Dendritic cell treated with granulocyte-macrophage colony-stimulating factor and Interleukin-4, amounts not matched to agents 40 ng/mL and 50 ng/mL, for 4 days (primary cell): ENCODE measurements around the gene ARNT2.
"Not testable (repeated sequence)": the region's sequence is repeated elsewhere in the genome, so short reads cannot be mapped to it uniquely, and the experiment has no call there.

Experiments
- H3K27ac Mint-ChIP-seq: one replicate; pipeline ENCODE4 v1.8.0; 2022; ENCODE audit warnings: mild to moderate bottlenecking, mixed read lengths
- H3K27me3 Mint-ChIP-seq: one replicate; pipeline ENCODE4 v1.8.0; 2022; ENCODE audit warnings: mild to moderate bottlenecking, mixed read lengths
- H3K36me3 Mint-ChIP-seq: one replicate; pipeline ENCODE4 v1.8.0; 2022; ENCODE audit warnings: low read depth, mixed read lengths
- H3K4me1 Mint-ChIP-seq: one replicate; pipeline ENCODE4 v1.8.0; 2022; ENCODE audit warnings: low read depth, mixed read lengths
- H3K4me3 Mint-ChIP-seq: one replicate; pipeline ENCODE4 v1.8.0; 2022; ENCODE audit warnings: mild to moderate bottlenecking, moderate library complexity, mixed read lengths
- H3K9me3 Mint-ChIP-seq: one replicate; pipeline ENCODE4 v1.8.0; 2022; ENCODE audit warnings: mixed read lengths
- intact Hi-C: fragments of 100-400 bp; cut with micrococcal nuclease; formaldehyde crosslinking; loops from one replicate; pipeline ENCODE4 v1.15.0; 2022

The ARNT2 gene

GRCh38 chr15:80502782-80503181 lies 98.6 kb downstream of the ARNT2 start:
- H3K27ac Mint-ChIP-seq: no peak overlapping the region
- no peak overlapping the region for H3K4me3 Mint-ChIP-seq
- H3K9me3 Mint-ChIP-seq: no peaks in the 10 kb centered on the region
- intact Hi-C loops: no loop called here
- H3K27me3 Mint-ChIP-seq: peaks cover 22% of the 10 kb centered on the region
- no peaks in the 10 kb centered on the region for H3K36me3 Mint-ChIP-seq
- H3K4me1 Mint-ChIP-seq: no peaks in the 10 kb centered on the region

DNA sequence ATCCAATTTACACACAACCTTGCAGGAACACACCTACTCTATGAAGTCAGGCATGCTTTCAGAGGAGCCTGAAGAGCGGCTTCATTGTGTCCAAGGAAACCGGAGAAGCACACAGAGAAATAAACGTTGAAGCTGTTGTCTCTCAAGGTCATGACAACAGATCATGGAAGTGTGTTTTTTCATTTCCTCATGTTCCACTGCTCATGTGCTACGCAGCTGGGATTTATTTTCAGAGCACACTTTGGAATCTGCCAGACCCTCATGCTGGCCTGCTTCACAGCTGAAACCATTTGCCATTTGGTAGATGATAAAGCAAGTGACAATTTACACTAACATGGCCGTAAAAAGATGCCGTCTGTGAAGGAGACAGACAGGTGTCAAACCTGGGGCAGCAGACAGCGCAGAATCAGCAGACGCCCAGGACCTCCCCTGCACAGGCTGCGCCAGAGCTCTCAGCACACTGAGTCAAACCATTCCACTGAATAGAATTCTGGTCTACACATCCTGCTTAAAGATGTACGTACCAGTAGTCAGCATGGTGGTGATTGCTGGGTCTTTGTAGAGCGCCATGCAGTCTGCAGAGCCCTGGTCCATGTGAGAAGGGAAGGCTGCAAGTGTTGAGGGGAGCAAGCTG lies 99.3 kb downstream of the ARNT2 start:
- H3K4me3 Mint-ChIP-seq: no peak overlapping the region
- intact Hi-C loops: no loop called here
- peaks cover 22% of the 10 kb centered on the region for H3K27me3 Mint-ChIP-seq
- H3K9me3 Mint-ChIP-seq: no peaks in the 10 kb centered on the region
- H3K27ac Mint-ChIP-seq: no peak overlapping the region
- no peaks in the 10 kb centered on the region for H3K36me3 Mint-ChIP-seq
- no peaks in the 10 kb centered on the region for H3K4me1 Mint-ChIP-seq

GRCh38 chr15:80504931-80505330 lies 100.7 kb downstream of the ARNT2 start:
- Mint-ChIP-seq H3K36me3 (no peaks in the 10 kb centered on the region), H3K27me3 (peaks cover 22% of the 10 kb centered on the region), H3K4me1 (no peaks in the 10 kb centered on the region), H3K27ac (no peak overlapping the region), H3K4me3 (no peak overlapping the region), H3K9me3 (no peaks in the 10 kb centered on the region)
- intact Hi-C loops: no loop called here

DNA sequence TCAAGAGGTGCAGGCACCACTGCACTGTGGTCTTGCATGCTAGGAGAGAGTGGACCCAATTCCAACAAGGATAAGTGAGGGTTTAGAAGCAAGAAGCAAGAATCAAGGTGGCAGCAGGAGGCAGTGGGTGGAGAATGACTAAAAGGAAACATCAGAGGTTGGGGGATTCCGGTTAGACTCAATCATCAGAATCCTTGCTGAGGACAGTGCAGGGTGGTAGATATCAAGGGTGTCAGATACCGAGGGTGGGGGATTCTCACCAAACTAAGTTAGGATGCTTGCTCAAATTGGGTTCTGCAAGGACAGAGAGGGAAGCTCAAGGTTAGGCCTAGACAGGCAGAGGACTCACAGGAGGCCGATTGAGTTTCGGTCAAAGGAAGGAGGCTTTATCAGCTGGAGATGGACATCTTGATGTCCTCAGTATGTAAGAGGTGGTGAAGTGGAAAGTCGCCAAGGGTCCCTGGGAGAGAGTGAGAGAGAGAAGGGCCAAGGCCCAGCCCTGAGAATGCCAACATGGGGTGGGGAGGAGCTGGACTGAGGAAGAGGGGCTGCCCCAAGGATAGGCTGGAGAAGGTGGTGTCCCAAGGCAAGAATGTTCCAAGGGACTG lies 102.2 kb downstream of the ARNT2 start:
- Mint-ChIP-seq H3K4me3 (no peak overlapping the region), H3K27me3 (peaks cover 26% of the 10 kb centered on the region), H3K4me1 (no peaks in the 10 kb centered on the region), H3K9me3 (no peaks in the 10 kb centered on the region), H3K27ac (no peak overlapping the region), H3K36me3 (no peaks in the 10 kb centered on the region)
- intact Hi-C loops: no loop called here

DNA sequence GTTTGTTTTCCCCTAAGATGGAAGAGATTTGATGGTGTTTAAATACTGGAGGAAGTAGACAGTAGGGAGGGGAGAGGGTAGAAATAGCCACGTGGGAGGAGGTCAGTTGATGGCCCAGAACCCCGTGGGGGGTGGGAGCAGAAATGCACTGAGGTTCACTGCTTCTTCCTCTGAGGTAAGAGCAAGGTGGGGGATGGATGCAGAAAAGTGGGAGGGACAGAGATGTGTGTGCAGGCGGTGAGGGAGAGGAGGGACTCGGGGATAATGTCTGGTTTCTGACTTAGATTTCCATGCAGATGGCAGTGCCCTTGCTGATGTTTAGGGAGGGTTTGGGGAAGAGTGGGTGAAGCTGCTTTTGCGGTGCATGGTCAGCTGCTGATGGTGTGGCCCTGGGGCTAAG lies 102.9 kb downstream of the ARNT2 start:
- Mint-ChIP-seq H3K27me3 (peaks cover 29% of the 10 kb centered on the region), H3K27ac (no peak overlapping the region), H3K4me1 (no peaks in the 10 kb centered on the region)

DNA sequence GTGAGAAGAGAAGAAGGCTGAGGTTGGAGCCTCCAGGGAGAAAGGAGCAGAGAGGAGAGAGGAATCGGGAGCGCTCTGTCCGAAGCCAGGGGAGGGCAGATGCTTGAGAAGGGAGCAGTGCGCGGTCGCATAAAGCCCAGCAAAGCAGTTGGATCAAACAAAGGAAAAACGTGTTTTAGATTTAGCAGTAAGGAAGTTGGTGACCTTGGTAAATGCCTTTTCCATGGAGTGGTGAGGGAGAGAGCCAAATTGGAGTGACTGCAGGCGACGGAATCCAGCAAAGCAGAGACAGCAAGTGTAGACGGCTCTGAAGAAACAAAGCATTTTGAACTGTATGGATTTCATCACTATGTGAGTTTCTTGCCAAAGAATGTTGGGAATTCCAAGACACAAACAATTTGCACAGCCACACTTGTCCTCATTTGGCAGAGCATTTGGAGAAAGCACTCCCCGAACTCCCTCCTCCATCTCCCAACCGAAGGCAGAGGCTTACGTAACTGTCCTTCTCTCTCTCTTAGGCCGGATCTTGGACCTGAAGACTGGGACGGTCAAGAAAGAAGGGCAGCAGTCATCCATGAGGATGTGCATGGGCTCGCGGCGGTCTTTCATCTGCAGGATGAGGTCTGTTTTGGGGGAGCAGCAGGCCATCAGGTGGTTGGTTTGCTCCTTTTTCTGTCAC lies 103.6 kb downstream of the ARNT2 start:
- Mint-ChIP-seq H3K4me1 (no peaks in the 10 kb centered on the region), H3K36me3 (no peaks in the 10 kb centered on the region), H3K27ac (no peak overlapping the region), H3K27me3 (peaks cover 26% of the 10 kb centered on the region), H3K4me3 (no peak overlapping the region), H3K9me3 (no peaks in the 10 kb centered on the region)
- intact Hi-C loops: no loop called here

More for the DNA sequence above, 102.9 kb downstream of the ARNT2 start:
- intact Hi-C loops: no loop called here
- H3K9me3 Mint-ChIP-seq: no peaks in the 10 kb centered on the region
- no peak overlapping the region for H3K4me3 Mint-ChIP-seq
- H3K36me3 Mint-ChIP-seq: no peaks in the 10 kb centered on the region

DNA sequence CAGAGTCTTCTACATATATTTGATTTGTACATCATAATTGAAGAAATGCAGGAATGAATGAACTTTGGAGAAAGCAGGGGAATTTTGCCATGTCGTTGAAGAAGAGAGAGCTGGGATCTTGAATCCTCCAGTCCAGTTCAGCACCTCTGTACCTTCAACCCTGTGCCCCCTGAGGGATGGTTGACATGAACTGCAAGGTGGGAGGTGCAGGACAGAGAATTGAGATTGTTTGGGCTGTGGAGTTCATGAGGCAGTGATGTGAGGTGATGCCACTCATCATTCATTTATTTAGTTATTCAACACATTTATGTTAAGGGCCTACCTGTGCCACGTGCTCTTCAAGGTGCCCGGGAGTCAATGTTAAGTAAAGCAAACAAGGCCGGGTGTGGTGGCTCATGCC lies 104.6 kb downstream of the ARNT2 start:
- Mint-ChIP-seq H3K27me3 (peaks cover 23% of the 10 kb centered on the region), H3K9me3 (no peaks in the 10 kb centered on the region), H3K27ac (no peak overlapping the region), H3K4me3 (no peak overlapping the region), H3K4me1 (no peaks in the 10 kb centered on the region), H3K36me3 (no peaks in the 10 kb centered on the region)
- intact Hi-C loops: no loop called here

DNA sequence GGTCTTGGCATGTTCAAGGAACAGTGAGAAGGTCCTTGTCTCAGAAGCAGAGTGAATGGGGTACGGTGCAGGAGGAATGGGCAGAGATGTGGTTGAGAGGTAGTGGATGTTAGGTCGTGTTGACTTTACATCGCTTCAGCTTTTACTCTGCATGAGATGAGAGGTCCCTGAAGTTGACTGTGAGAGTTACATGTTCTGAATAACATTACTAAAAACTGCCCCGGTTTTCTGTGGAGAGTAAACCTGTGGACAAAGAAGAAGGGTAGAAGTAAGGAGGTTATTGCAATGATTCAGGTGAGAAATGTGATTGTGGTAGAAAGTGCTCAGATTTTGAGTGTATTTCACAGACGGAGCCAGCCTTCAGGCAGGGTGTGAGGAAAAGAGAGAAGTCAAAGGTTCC lies 105.6 kb downstream of the ARNT2 start:
- intact Hi-C loops: no loop called here
- Mint-ChIP-seq H3K9me3 (no peaks in the 10 kb centered on the region), H3K36me3 (no peaks in the 10 kb centered on the region), H3K27ac (no peak overlapping the region), H3K4me3 (no peak overlapping the region), H3K4me1 (no peaks in the 10 kb centered on the region), H3K27me3 (peaks cover 26% of the 10 kb centered on the region)

GRCh38 chr15:80510985-80511384 lies 106.8 kb downstream of the ARNT2 start:
- intact Hi-C loops, H3K4me3 Mint-ChIP-seq, H3K27ac Mint-ChIP-seq, H3K4me1 Mint-ChIP-seq, H3K9me3 Mint-ChIP-seq, H3K36me3 Mint-ChIP-seq: not testable (repeated sequence)
- H3K27me3 Mint-ChIP-seq: peaks cover 27% of the 10 kb centered on the region

GRCh38 chr15:80512726-80513660 lies 108.8 kb downstream of the ARNT2 start:
- H3K4me3 Mint-ChIP-seq: no peak overlapping the region
- H3K27ac Mint-ChIP-seq: no peak overlapping the region
- H3K27me3 Mint-ChIP-seq: peaks cover 33% of the 10 kb centered on the region
- peaks cover 13% of the 10 kb centered on the region for H3K9me3 Mint-ChIP-seq
- H3K4me1 Mint-ChIP-seq: no peaks in the 10 kb centered on the region
- H3K36me3 Mint-ChIP-seq: no peaks in the 10 kb centered on the region
- intact Hi-C loops: no loop called here

GRCh38 chr15:80514071-80514780 lies 110.0 kb downstream of the ARNT2 start:
- H3K27ac Mint-ChIP-seq: no peak overlapping the region
- peaks cover 35% of the 10 kb centered on the region for H3K27me3 Mint-ChIP-seq
- no peak overlapping the region for H3K4me3 Mint-ChIP-seq
- peaks cover 13% of the 10 kb centered on the region for H3K9me3 Mint-ChIP-seq
- intact Hi-C loops: no loop called here
- H3K36me3 Mint-ChIP-seq: no peaks in the 10 kb centered on the region
- H3K4me1 Mint-ChIP-seq: no peaks in the 10 kb centered on the region

- peaks cover 13% of the 10 kb centered on the region for H3K9me3 Mint-ChIP-seq
- no peak overlapping the region for H3K4me3 Mint-ChIP-seq
- H3K4me1 Mint-ChIP-seq: no peaks in the 10 kb centered on the region
- intact Hi-C loops: no loop called here
- H3K36me3 Mint-ChIP-seq: no peaks in the 10 kb centered on the region
- H3K27ac Mint-ChIP-seq: no peak overlapping the region
- H3K27me3 Mint-ChIP-seq: peaks cover 19% of the 10 kb centered on the region
Measured at GRCh38 chr15:80517290-80517689, 113.1 kb downstream of the ARNT2 start.

- H3K36me3 Mint-ChIP-seq: no peaks in the 10 kb centered on the region
- intact Hi-C loops: no loop called here
- no peaks in the 10 kb centered on the region for H3K4me1 Mint-ChIP-seq
- peaks cover 15% of the 10 kb centered on the region for H3K27me3 Mint-ChIP-seq
- no peak overlapping the region for H3K27ac Mint-ChIP-seq
- peaks cover 13% of the 10 kb centered on the region for H3K9me3 Mint-ChIP-seq
- no peak overlapping the region for H3K4me3 Mint-ChIP-seq
Measured at GRCh38 chr15:80518522-80518921, 114.3 kb downstream of the ARNT2 start.
